K562 (cell line): ENCODE measurements around the gene NMRAL1. TPM values are rescaled to one million over a fixed set of nuclear protein-coding genes. Genes with fewer than 3 reads are reported as not detected.

Source experiments
- CCAR2 ChIP-seq: fragments of 200-400 bp; formaldehyde crosslinking; IDR thresholded peaks from 2 replicates; pipeline ENCODE4 v1.6.1; 2017; ENCODE audit warnings: mild to moderate bottlenecking, low read depth, low read length
- CEBPB ChIP-seq: fragments of 450-650 bp; IDR thresholded peaks from 2 replicates; pipeline ENCODE4 v1.6.1; 2016; ENCODE audit warnings: missing genetic modification characterization, missing compliant biosample characterization
- EP400 ChIP-seq: fragments of 450-650 bp; IDR thresholded peaks from 2 replicates; pipeline ENCODE4 v1.6.1; 2017; ENCODE audit warnings: antibody characterized with exemption, mild to moderate bottlenecking, moderate library complexity
- FOXA1 ChIP-seq: fragments of 450-650 bp; IDR thresholded peaks from 2 replicates; pipeline ENCODE4 v1.6.1; 2016; ENCODE audit warnings: mild to moderate bottlenecking, borderline replicate concordance
- IRF1 ChIP-seq: sonication (generic); formaldehyde crosslinking; IDR thresholded peaks from 2 replicates; pipeline ENCODE4 v1.8.0; 2022; ENCODE audit warnings: missing genetic modification reagents, mild to moderate bottlenecking, borderline replicate concordance
- KAT2B ChIP-seq: IDR thresholded peaks from one replicate; pipeline ENCODE4 v1.6.1; 2012; ENCODE audit warnings: low read depth, mild to moderate bottlenecking, control low read depth, inconsistent platforms, low read length, moderate library complexity
- KDM2B ChIP-seq: fragments of 250-450 bp; sonication (Bioruptor Pico); IDR thresholded peaks from 2 replicates; pipeline ENCODE4 v1.8.0; 2021; ENCODE audit warnings: mild to moderate bottlenecking, moderate library complexity
- KDM5B ChIP-seq: fragments of 200-600 bp; sonication (generic); IDR thresholded peaks from 2 replicates; pipeline ENCODE4 v1.6.1; 2012; ENCODE audit warnings: low read depth, mild to moderate bottlenecking, moderate library complexity, low read length, control low read depth, inconsistent platforms; ENCODE audit not compliant: insufficient replicate concordance
- NR0B1 ChIP-seq: fragments of 450-650 bp; IDR thresholded peaks from one replicate; pipeline ENCODE4 v1.6.1; 2018; ENCODE audit warnings: mild to moderate bottlenecking, moderate library complexity; ENCODE audit not compliant: partially characterized antibody
- PHF21A ChIP-seq: fragments of 450-650 bp; IDR thresholded peaks from 2 replicates; pipeline ENCODE4 v1.6.1; 2017; ENCODE audit warnings: low read depth, borderline replicate concordance
- PTRF ChIP-seq: fragments of 450-650 bp; IDR thresholded peaks from 2 replicates; pipeline ENCODE4 v1.6.1; 2016; ENCODE audit warnings: mild to moderate bottlenecking, missing genetic modification characterization, missing compliant biosample characterization
- SIN3B ChIP-seq: fragments of 450-650 bp; IDR thresholded peaks from 2 replicates; pipeline ENCODE4 v1.6.1; 2017; ENCODE audit warnings: low read depth, mild to moderate bottlenecking, moderate library complexity
- SMAD2 ChIP-seq: fragments of 150-350 bp; IDR thresholded peaks from 2 replicates; pipeline ENCODE4 v1.6.1; 2014; ENCODE audit warnings: low read depth, mild to moderate bottlenecking, low read length
- SNRNP70 ChIP-seq: fragments of 200-400 bp; formaldehyde crosslinking; optimal IDR thresholded peaks from 2 replicates; pipeline ENCODE3; 2017; ENCODE audit warnings: low read depth, low read length
- TFAP4 ChIP-seq: sonication (generic); formaldehyde crosslinking; IDR thresholded peaks from 2 replicates; pipeline ENCODE4 v1.8.0; 2022; ENCODE audit warnings: missing genetic modification reagents, mild to moderate bottlenecking, moderate library complexity, borderline replicate concordance
- TRIM25 ChIP-seq: fragments of 450-650 bp; IDR thresholded peaks from 2 replicates; pipeline ENCODE4 v1.7.0; 2016; ENCODE audit warnings: borderline replicate concordance
- ZBTB17 ChIP-seq: fragments of 450-650 bp; formaldehyde crosslinking; IDR thresholded peaks from 2 replicates; pipeline ENCODE4 v1.4.0; 2020; ENCODE audit warnings: mild to moderate bottlenecking
- ZBTB34 ChIP-seq: fragments of 250-450 bp; sonication (Bioruptor Pico); IDR thresholded peaks from 2 replicates; pipeline ENCODE4 v1.8.0; 2021; ENCODE audit warnings: mild to moderate bottlenecking, moderate library complexity
- ZFX ChIP-seq: sonication (generic); formaldehyde crosslinking; IDR thresholded peaks from 2 replicates; pipeline ENCODE4 v1.8.0; 2022; ENCODE audit warnings: mild to moderate bottlenecking, missing genetic modification reagents, moderate library complexity
- ZKSCAN8 ChIP-seq: fragments of 200-800 bp; sonication (Bioruptor generic); IDR thresholded peaks from 2 replicates; pipeline ENCODE4 v1.6.1; 2016; ENCODE audit warnings: missing genetic modification characterization, missing compliant biosample characterization
- ZNF165 ChIP-seq: fragments of 250-450 bp; sonication (Bioruptor Pico); IDR thresholded peaks from 2 replicates; pipeline ENCODE4 v1.4.0; 2020; ENCODE audit warnings: borderline replicate concordance
- ZNF197 ChIP-seq: fragments of 200-800 bp; sonication (Bioruptor generic); IDR thresholded peaks from 2 replicates; pipeline ENCODE4 v1.6.1; 2016; ENCODE audit warnings: low read depth, missing genetic modification characterization, missing compliant biosample characterization
- ZNF717 ChIP-seq: fragments of 250-450 bp; sonication (Bioruptor Pico); IDR thresholded peaks from 2 replicates; pipeline ENCODE4 v1.5.0; 2021
- polyA plus RNA-seq, 8 experiments: library from polyadenylated mRNA; depleted of rRNA in 4 of 8; stranded (reverse) in 5 of 8; unstranded in 3 of 8; fragments of >200 nt; fragmentation: Nextera tagmentation in 2 of 8; fragmentation: Illumina TruSeq in 1 of 8; extraction: Ambion mirVana in 2 of 8; extraction: Trizol in 1 of 8; gene quantifications; 2 replicates each; pipeline versions ENCODE4 v1.2.1 to v1.2.3, GENCODE V29; 2011 to 2014; ENCODE audit warnings: inconsistent platforms in 1 of 8, missing spikeins in 1 of 8
- total RNA-seq, 7 experiments: library from RNA; depleted of rRNA in 6 of 7; stranded (reverse); fragments of >200 nt in 6 of 7; fragmentation: Illumina TruSeq in 2 of 7; extraction: Trizol in 2 of 7; gene quantifications; 2 replicates each; pipeline versions ENCODE4 v1.2.1 to v1.2.3, GENCODE V29; 2011 to 2021; ENCODE audit warnings: low replicate concordance in 1 of 7

The NMRAL1 gene
- total and polyA plus RNA-seq, 9 of the 15 experiments (the other 6 are each of a cell fraction or from before 2014, with no cell fraction given): 6.3 to 116 (median 63.2) TPM

GRCh38 chr16:4425378-4426020 lies 48.9 kb downstream of the NMRAL1 start, which contains the start of gene DNAJA3 (continued):
- TF ChIP-seq SMAD2 (no peak), ZKSCAN8 (CRISPR knock-in tag) (no peak), PTRF (no peak), IRF1 (CRISPR knock-in tag) (no peak), ZNF717 (CRISPR knock-in tag) (no peak), CCAR2 (no peak), NR0B1 (no peak), SIN3B (peak; percentile 95), SNRNP70 (no peak), EP400 (peak; percentile 99), TRIM25 (no peak), ZBTB17 (CRISPR knock-in tag) (peak; percentile 61; the same call in 1 of the 2 replicates), ZBTB34 (CRISPR knock-in tag) (no peak), ZFX (CRISPR knock-in tag) (no peak), ZNF165 (CRISPR knock-in tag) (peak; percentile 22; the same call in 1 of the 2 replicates), ZNF197 (CRISPR knock-in tag) (peak; percentile 87; the same call in 1 of the 2 replicates), FOXA1 (no peak), CEBPB (tag) (peak; percentile 68; the same call in 1 of the 2 replicates), PHF21A (no peak), KAT2B (no peak), TFAP4 (CRISPR knock-in tag) (peak; percentile 68; the same call in 1 of the 2 replicates), KDM5B (peak; percentile 88), KDM2B (CRISPR knock-in tag) (no peak)
